MCF 10A (cell line): ENCODE measurements around the gene PHF5A. TPM values are rescaled to one million over a fixed set of nuclear protein-coding genes. Genes with fewer than 3 reads are reported as not detected.

ENCODE experiments used
- BruUV-seq: library from RNA; stranded (reverse); fragments of 400-500 nt; replicated peaks from 2 replicates; lab custom pipeline; 2021; lab: Mats Ljungman, UMichigan
- CTCF ChIA-PET: fragments of 300-600 bp; sonication (Branson Sonifier 250); formaldehyde crosslinking; extraction: SDS; loops from one replicate; lab custom pipeline; 2021; ENCODE audit warnings: antibody characterized with exemption, inconsistent platforms; lab: Yijun Ruan, JAX
- POLR2A ChIA-PET: fragments of 300-600, 350-650 bp; sonication (Branson Sonifier 250); formaldehyde crosslinking; extraction: SDS; loops from one replicate; lab custom pipeline; 2020; ENCODE audit warnings: antibody characterized with exemption, inconsistent platforms; lab: Yijun Ruan, JAX
- DNase-seq: peaks from one replicate; pipeline ENCODE4 v3.0.0-alpha.2; 2018; ENCODE audit not compliant: unreplicated experiment
- H3K27ac Mint-ChIP-seq: one replicate; pipeline ENCODE4 v1.8.0; 2022; ENCODE audit warnings: mild to moderate bottlenecking, low read depth, mixed read lengths; ENCODE audit not compliant: unreplicated experiment
- H3K27me3 Mint-ChIP-seq: one replicate; pipeline ENCODE4 v1.8.0; 2022; ENCODE audit warnings: mixed read lengths; ENCODE audit not compliant: insufficient read depth, unreplicated experiment
- H3K36me3 Mint-ChIP-seq: one replicate; pipeline ENCODE4 v1.8.0; 2022; ENCODE audit warnings: mild to moderate bottlenecking, moderate library complexity, mixed read lengths; ENCODE audit not compliant: insufficient read depth, unreplicated experiment
- H3K4me1 Mint-ChIP-seq: one replicate; pipeline ENCODE4 v1.8.0; 2022; ENCODE audit warnings: mixed read lengths; ENCODE audit not compliant: insufficient read depth, unreplicated experiment
- H3K4me3 Mint-ChIP-seq: one replicate; pipeline ENCODE4 v1.8.0; 2022; ENCODE audit warnings: mild to moderate bottlenecking, moderate library complexity, mixed read lengths; ENCODE audit not compliant: unreplicated experiment
- H3K9me3 Mint-ChIP-seq: one replicate; pipeline ENCODE4 v1.8.0; 2022; ENCODE audit warnings: mixed read lengths; ENCODE audit not compliant: unreplicated experiment
- intact Hi-C: fragments of 100-400 bp; cut with micrococcal nuclease; formaldehyde crosslinking; loops from 2 replicates; pipeline ENCODE4 v1.14.1; 2022
- total RNA-seq: library from RNA; stranded (reverse); gene quantifications from 2 replicates; pipeline ENCODE4 v1.2.3, GENCODE V29; 2022
- TF ChIP-seq, protein P1 (sequence below): fragments of 200-600 bp; IDR thresholded peaks from one replicate; pipeline ENCODE4 v1.8.0; 2022; ENCODE audit warnings: antibody characterized with exemption, mild to moderate bottlenecking; ENCODE audit not compliant: unreplicated experiment

Gene PHF5A
- total RNA-seq, 1 experiment from 2014 or later, result 62.3 TPM

DNA sequence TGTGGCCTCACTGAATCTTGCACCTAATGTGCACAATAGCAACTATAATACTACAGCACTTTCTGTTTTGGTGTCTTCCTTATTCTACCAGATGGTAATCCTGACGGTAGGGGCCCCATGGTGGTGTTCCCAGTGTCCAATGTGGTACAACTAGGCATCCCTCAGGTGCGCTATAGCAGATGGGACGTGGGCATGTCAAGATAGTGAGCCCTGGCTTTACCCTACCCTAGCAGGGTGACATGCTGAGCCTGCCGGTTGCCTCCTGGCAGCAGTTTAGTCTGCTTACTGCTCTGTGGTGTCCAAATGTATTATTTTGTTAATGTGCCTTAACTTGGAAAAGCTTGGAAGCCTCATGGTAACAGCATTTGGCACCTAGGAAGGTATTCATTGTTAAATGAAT is 19.6 kb upstream of the PHF5A start:
- H3K27ac Mint-ChIP-seq, result no peak overlapping the region
- no peaks in the 10 kb centered on the region for H3K27me3 Mint-ChIP-seq
- peaks cover 22% of the 10 kb centered on the region for H3K4me1 Mint-ChIP-seq
- POLR2A ChIA-PET, result interaction anchor here (1.0 to 1.2 kb wide), 2 partner anchors 13 to 19 kb away, joined by 3 to 7 read pairs; partner anchors contain the start of genes ACO2 and PHF5A
- DNase-seq, result no peak
- H3K36me3 Mint-ChIP-seq, result peaks cover 15% of the 10 kb centered on the region
- intact Hi-C loops, result no loop called here
- no peaks in the 10 kb centered on the region for H3K9me3 Mint-ChIP-seq
- CTCF ChIA-PET, result interaction anchor here (1.0 to 1.9 kb wide), 3 partner anchors 30 to 85 kb away, joined by 3 to 7 read pairs (median 5); no protein-coding TSS in a partner anchor
- TF ChIP-seq, protein P1, sequence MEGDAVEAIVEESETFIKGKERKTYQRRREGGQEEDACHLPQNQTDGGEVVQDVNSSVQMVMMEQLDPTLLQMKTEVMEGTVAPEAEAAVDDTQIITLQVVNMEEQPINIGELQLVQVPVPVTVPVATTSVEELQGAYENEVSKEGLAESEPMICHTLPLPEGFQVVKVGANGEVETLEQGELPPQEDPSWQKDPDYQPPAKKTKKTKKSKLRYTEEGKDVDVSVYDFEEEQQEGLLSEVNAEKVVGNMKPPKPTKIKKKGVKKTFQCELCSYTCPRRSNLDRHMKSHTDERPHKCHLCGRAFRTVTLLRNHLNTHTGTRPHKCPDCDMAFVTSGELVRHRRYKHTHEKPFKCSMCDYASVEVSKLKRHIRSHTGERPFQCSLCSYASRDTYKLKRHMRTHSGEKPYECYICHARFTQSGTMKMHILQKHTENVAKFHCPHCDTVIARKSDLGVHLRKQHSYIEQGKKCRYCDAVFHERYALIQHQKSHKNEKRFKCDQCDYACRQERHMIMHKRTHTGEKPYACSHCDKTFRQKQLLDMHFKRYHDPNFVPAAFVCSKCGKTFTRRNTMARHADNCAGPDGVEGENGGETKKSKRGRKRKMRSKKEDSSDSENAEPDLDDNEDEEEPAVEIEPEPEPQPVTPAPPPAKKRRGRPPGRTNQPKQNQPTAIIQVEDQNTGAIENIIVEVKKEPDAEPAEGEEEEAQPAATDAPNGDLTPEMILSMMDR, result no peak
- BruUV-seq, result no TSS peak
- no peak overlapping the region for H3K4me3 Mint-ChIP-seq

DNA sequence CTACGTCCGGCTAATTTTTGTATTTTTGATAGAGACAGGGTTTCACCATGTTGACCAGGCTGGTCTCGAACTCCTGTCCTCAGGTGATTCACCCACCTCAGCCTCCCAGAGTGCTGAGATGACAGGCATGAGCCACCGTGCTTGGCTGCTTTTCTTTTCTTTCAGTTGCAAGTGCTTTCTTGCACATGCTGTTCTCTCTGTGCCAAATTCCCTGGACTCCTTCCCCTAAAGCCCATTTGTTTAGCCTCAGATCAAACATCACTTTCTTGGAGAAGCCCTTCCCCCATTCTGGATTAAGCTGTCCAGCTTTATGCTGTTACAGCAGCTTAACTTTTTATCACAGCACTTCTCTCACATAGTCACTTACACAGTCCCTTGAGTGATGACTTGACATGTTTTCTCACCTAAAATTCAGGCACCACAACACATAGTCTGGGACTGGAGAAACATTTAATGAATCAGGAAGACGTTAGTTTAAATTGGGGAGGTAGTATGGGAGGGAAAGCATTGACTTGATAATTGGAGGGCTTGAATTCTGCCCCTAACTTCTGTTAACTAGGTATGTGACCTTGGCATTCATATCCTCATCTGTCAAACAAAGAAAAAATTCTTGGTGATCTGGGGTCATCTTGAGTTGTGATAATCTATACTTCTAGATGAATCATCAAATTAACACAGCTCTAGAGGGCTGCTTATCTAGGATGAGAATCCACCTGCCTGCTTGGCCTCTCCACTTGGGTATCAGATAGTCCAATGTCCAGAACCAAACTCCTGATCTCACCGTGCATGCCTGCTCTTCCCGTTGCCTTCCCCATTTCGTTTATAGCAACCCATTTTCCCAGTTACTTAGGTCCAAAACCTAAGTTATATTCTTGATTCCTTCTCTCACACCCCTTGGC is 18.8 kb upstream of the PHF5A start:
- H3K27ac Mint-ChIP-seq, result no peak overlapping the region

DNA sequence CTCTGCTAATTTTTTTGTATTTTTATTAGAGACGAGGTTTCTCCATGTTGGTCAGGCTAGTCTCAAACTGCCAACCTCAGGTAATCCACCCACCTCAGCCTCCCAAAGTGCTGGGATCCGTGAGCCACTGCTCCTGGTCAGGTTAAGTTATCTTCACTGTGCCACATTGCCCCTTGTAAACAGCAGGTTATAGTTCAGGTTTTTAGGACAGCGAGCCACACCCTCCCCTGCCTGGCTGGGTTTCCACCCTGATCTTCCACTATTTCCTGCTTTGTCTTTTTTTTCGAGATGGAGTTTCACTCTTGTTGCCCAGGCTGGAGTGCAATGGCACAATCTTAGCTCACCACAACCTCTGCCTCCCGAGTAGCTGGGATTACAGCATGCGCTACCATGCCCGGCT is 16.5 kb upstream of the PHF5A start:
- intact Hi-C loops, result no loop called here
- Mint-ChIP-seq H3K9me3 (no peaks in the 10 kb centered on the region), H3K27ac (no peak overlapping the region), H3K36me3 (peaks cover 19% of the 10 kb centered on the region), H3K4me1 (peaks cover 40% of the 10 kb centered on the region), H3K4me3 (no peak overlapping the region), H3K27me3 (no peaks in the 10 kb centered on the region)
- TF ChIP-seq, protein P1, result no peak
- CTCF ChIA-PET, result interaction anchor here (0.7 kb wide), 1 partner anchor 18 kb away, joined by 3 read pairs; no protein-coding TSS in a partner anchor
- POLR2A ChIA-PET, result interaction anchor here (1.0 kb wide), 1 partner anchor 37 kb away, joined by 4 read pairs; no protein-coding TSS in a partner anchor
- no peak for DNase-seq
- BruUV-seq, result no TSS peak

More for the DNA sequence above, 18.8 kb upstream of the PHF5A start:
- BruUV-seq, result no TSS peak
- Mint-ChIP-seq H3K4me3 (no peak overlapping the region), H3K27me3 (no peaks in the 10 kb centered on the region), H3K36me3 (peaks cover 19% of the 10 kb centered on the region), H3K9me3 (no peaks in the 10 kb centered on the region), H3K4me1 (peaks cover 22% of the 10 kb centered on the region)
- CTCF ChIA-PET, result interaction anchor here (0.6 to 1.9 kb wide), 3 partner anchors 30 to 84 kb away, joined by 3 to 7 read pairs (median 3); no protein-coding TSS in a partner anchor
- TF ChIP-seq, protein P1, result no peak
- DNase-seq, result no peak
- POLR2A ChIA-PET, result interaction anchor here (1.0 to 1.2 kb wide), 2 partner anchors 18 to 40 kb away, joined by 4 to 7 read pairs; partner anchors contain the start of genes ACO2, PHF5A and TOB2
- intact Hi-C loops, result no loop called here
